Neural crest cell (in vitro differentiated cells): ENCODE results near the gene ABCF2. TPM values are rescaled to one million over a fixed set of nuclear protein-coding genes. Genes with fewer than 3 reads are reported as not detected.

ENCODE experiments used
- DNase-seq: peaks from one replicate; pipeline ENCODE4 v3.0.0; 2021; ENCODE audit warnings: low read depth, mixed read lengths, low spot score
- H3K27ac Mint-ChIP-seq: one replicate; pipeline ENCODE4 v1.8.0; 2021; ENCODE audit warnings: mild to moderate bottlenecking, mixed read lengths; ENCODE audit not compliant: unreplicated experiment
- H3K27me3 Mint-ChIP-seq: 2 replicates; pipeline ENCODE4 v1.8.0; 2021; ENCODE audit warnings: low read depth, mild to moderate bottlenecking, mixed read lengths
- H3K36me3 Mint-ChIP-seq: 2 replicates; pipeline ENCODE4 v1.8.0; 2021; ENCODE audit warnings: low read depth, mild to moderate bottlenecking, mixed read lengths
- H3K4me1 Mint-ChIP-seq: 2 replicates; pipeline ENCODE4 v1.8.0; 2021; ENCODE audit warnings: mixed read lengths
- H3K4me3 Mint-ChIP-seq: one replicate; pipeline ENCODE4 v1.8.0; 2021; ENCODE audit warnings: mild to moderate bottlenecking, mixed read lengths
- H3K9me3 Mint-ChIP-seq: 2 replicates; pipeline ENCODE4 v1.8.0; 2021; ENCODE audit warnings: mixed read lengths
- total RNA-seq: library from RNA; stranded (reverse); gene quantifications from 2 replicates; pipeline ENCODE4 v1.2.1, GENCODE V29; 2021
- TF ChIP-seq, protein P1 (sequence below): fragments of 200-600 bp; sonication (generic); conservative IDR thresholded peaks from 2 replicates; pipeline ENCODE4 v1.5.0; 2021; ENCODE audit warnings: antibody characterized with exemption, mild to moderate bottlenecking

The ABCF2 gene
- total RNA-seq, 1 donor from 2014 or later, result 68.2 TPM

DNA sequence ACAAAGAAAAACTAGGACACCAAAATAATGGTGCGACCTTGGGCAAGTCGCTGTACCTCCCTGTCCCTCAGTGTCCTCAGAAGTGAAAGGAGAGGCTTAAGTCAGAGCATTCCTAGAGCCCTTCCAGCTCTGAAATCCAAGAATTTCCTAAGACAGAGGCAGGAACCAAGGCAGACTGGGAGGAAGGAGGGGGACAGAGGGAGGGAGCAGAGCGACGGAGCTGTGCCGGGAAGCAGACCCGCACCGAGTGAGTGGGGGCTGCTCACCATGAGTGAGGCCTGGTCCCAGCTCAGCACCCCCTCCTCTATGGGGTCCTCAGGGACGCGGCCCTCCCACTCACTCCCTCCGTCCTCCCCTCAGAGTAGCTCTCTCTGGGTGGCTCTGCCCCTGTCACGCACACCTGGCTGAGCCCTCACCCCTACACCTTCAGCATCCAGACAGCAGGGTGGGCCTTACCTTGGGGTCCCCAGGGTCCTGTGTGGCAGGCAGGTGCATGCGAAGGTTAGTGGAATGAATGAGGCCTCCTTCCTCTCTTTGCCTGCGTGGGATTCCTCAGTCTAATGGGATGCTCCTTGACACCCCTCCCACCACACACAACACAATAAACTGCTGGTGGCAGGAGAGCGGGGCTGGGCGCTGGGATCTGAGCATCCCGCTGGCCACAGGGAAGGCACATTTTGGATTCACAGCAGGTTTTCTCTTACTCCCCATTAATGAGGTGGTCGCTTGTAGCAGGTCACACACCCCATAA, 26.1 kb upstream of the ABCF2 start:
- no peak for DNase-seq
- H3K9me3 Mint-ChIP-seq, result no peaks in the 10 kb centered on the region
- peaks cover 51% of the 10 kb centered on the region for H3K4me1 Mint-ChIP-seq
- no peaks in the 10 kb centered on the region for H3K36me3 Mint-ChIP-seq
- peaks cover 18% of the 10 kb centered on the region for H3K27me3 Mint-ChIP-seq
- peak overlapping the region; percentile 89 for H3K4me3 Mint-ChIP-seq
- peak overlapping the region; percentile 100 for H3K27ac Mint-ChIP-seq
- TF ChIP-seq, protein P1, sequence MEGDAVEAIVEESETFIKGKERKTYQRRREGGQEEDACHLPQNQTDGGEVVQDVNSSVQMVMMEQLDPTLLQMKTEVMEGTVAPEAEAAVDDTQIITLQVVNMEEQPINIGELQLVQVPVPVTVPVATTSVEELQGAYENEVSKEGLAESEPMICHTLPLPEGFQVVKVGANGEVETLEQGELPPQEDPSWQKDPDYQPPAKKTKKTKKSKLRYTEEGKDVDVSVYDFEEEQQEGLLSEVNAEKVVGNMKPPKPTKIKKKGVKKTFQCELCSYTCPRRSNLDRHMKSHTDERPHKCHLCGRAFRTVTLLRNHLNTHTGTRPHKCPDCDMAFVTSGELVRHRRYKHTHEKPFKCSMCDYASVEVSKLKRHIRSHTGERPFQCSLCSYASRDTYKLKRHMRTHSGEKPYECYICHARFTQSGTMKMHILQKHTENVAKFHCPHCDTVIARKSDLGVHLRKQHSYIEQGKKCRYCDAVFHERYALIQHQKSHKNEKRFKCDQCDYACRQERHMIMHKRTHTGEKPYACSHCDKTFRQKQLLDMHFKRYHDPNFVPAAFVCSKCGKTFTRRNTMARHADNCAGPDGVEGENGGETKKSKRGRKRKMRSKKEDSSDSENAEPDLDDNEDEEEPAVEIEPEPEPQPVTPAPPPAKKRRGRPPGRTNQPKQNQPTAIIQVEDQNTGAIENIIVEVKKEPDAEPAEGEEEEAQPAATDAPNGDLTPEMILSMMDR, result no peak

DNA sequence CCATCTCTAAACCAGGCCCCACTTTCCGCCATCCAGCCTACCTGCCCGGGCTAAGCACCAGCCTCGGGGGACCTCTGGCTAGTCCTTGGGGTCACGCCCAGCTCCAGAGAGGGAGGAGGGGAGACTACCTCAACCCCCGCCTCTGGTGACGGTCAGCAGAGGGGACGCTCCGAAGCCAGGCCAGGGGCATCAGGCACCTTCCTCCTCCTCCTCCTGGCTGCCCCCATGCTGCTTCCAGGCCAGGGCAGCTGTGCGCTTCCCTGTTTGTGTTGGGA, 25.5 kb upstream of the ABCF2 start:
- H3K4me1 Mint-ChIP-seq, result peaks cover 55% of the 10 kb centered on the region
- DNase-seq, result no peak
- TF ChIP-seq, protein P1, result no peak
- H3K27me3 Mint-ChIP-seq, result peaks cover 13% of the 10 kb centered on the region
- peak overlapping the region; percentile 89 for H3K4me3 Mint-ChIP-seq
- no peaks in the 10 kb centered on the region for H3K36me3 Mint-ChIP-seq
- H3K9me3 Mint-ChIP-seq, result no peaks in the 10 kb centered on the region
- H3K27ac Mint-ChIP-seq, result peak overlapping the region; percentile 100

DNA sequence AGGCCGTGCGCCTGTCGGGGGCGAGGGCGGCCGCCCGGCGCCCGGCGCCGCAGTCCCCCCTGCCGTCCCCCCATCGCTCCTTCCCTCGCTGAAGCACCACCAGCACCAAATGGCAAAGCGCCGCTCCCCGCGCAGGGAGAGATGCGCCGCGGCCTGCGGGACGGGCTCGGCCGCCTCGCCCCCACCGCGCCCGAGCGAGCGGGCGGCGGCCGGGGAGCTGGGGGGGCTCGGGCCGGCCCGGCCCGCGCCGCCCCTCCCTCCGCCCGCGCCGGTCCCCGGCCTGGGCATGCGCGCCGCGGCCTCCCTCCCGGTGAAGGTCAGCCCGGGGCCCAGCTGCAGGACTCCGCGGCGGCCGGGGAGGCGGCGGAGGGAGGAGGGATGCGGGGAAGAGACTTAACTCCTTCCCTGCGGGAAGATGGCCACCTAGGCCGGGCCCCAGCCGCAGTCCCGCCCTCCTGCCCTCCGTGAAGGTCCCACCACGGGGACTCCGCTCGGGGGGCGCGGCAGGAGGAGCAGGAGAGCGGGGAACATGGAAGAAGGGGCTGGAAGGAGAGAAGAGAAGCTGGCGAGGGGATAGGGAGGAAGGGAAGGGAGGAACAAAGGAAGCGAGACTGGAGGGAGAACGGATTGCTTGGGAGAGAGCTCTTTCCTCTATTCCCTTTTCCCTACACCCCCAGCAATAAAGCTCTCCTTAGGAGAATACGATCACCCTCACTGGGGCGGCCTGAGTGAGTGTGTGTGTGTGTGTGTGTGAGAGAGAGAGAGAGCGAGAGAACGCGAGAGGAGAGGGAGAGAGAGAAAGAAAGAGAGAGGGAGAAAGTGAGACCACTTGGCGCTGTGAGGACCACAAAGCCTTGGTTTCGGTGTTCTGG, 24.9 kb upstream of the ABCF2 start:
- Mint-ChIP-seq H3K27ac (peak overlapping the region; percentile 100), H3K4me3 (peak overlapping the region; percentile 89), H3K9me3 (no peaks in the 10 kb centered on the region), H3K4me1 (peaks cover 59% of the 10 kb centered on the region), H3K36me3 (no peaks in the 10 kb centered on the region), H3K27me3 (peaks cover 13% of the 10 kb centered on the region)
- TF ChIP-seq, protein P1, result no peak
- DNase-seq, result peak; percentile 72

DNA sequence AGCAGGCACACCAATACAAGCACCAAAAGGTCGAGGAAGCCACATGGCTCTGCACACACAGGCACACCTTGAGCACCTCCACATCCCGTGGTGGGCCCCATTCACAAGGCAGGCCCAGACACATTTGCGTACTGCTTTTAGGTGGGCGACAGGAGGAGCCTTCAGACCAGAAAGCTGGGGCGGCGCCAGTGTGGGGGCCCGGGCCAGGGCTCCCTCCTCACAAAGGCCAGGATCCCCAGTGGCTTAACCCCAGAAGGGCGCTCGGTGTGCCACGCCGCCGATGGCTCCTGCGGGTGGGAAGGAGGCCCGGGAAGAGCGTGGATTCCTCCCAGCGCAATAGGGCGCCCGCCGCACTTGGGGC, 24.3 kb upstream of the ABCF2 start:
- H3K36me3 Mint-ChIP-seq, result no peaks in the 10 kb centered on the region
- peak overlapping the region; percentile 37 for H3K27ac Mint-ChIP-seq
- peaks cover 66% of the 10 kb centered on the region for H3K4me1 Mint-ChIP-seq
- H3K4me3 Mint-ChIP-seq, result peak overlapping the region; percentile 91
- no peak for DNase-seq
- no peaks in the 10 kb centered on the region for H3K9me3 Mint-ChIP-seq
- H3K27me3 Mint-ChIP-seq, result peaks cover 7% of the 10 kb centered on the region
- TF ChIP-seq, protein P1, result no peak

DNA sequence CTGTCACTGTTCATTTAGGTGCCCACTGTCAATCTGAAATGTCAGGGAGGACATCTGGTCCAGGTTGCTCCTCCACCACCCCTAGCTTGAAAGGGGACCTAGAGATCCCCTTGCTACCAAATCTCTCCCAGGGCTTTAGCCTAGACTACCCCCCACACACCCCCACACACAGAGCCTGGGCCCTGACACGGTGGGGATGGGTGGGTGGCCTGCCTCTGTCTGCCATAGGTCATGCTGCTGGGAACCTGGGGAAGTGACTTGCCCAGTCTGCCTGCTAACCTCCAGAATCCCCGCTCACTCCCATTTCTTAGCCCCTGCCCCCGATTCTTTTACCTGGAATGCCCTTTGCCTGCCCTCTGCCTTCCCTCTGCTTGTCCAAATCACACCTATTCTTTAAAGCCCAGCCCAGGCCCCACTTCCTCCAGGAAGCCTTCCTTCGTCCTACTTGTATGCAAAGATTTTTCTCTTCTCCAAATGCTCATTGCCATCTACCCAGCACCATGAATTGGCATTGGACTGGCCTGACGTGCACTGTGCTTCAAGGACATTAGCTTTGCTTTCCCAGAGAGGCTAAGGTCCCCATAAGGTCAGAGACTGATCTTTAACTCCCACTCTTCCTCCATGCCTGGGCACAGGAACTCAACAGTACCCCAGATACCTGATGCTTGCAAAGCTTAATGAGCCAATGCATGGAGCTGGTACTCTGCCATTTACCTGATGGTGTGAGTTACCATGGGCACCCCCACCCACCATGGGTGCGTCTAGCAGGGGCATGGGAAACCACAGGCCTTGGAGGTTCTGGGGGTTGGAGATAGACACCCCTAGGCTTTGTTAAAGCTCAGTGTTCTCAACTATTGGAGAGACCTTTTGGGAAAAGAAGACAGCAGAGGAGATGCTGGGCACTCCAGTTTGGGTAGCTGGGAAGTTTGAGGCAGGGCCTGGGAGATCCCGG, 23.5 kb upstream of the ABCF2 start:
- Mint-ChIP-seq H3K4me3 (peak overlapping the region; percentile 91), H3K27me3 (peaks cover 4% of the 10 kb centered on the region), H3K27ac (no peak overlapping the region), H3K9me3 (no peaks in the 10 kb centered on the region), H3K4me1 (peaks cover 68% of the 10 kb centered on the region), H3K36me3 (no peaks in the 10 kb centered on the region)
- TF ChIP-seq, protein P1, result no peak
- DNase-seq, result no peak
